Measurements from ENCODE around the gene MYMK.

Gene MYMK

DNA sequence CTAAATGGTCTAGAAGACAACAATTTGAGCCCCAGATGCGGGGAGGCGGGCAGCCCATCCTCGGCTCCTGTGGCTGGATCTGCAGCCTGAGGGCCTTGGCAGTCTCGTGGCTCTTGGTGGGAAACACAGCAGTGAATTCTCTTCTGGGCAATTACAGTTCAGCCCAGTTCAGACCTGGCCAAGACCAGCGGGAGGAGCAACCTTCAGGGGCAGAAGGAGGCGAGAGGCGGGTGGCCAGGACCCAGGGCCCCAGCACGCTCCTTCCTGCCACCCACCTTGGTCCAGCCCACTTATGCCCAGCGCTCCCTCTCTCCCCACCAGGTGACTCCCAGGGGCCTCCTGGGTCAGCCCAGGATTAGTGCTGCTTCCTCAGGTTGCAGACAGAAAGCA is 7.8 kb downstream of the MYMK start:
- TF ChIP-seq TSHZ2 (CRISPR knock-in tag; IDR thresholded peaks at IDR 0.05) (no peak), TCF4 (CRISPR knock-in tag; IDR thresholded peaks at IDR 0.05; ENCODE audit: borderline replicate concordance) (no peak), ZC3H10 (CRISPR knock-in tag; IDR thresholded peaks at IDR 0.05) (no peak), ZNF70 (CRISPR knock-in tag; IDR thresholded peaks at IDR 0.05) (no peak), ZNF565 (CRISPR knock-in tag; conservative IDR thresholded peaks at IDR 0.05; ENCODE audit: low read depth) (no peak), GLIS3 (CRISPR knock-in tag; IDR thresholded peaks at IDR 0.05) (no peak), RARB (CRISPR knock-in tag; IDR thresholded peaks at IDR 0.05) (no peak), PATZ1 (CRISPR knock-in tag; IDR thresholded peaks at IDR 0.05; ENCODE audit: borderline replicate concordance) (no peak), ISL1 (CRISPR knock-in tag; IDR thresholded peaks at IDR 0.05) (no peak), OSR1 (CRISPR knock-in tag; IDR thresholded peaks at IDR 0.05) (no peak), ARNTL (CRISPR knock-in tag; IDR thresholded peaks at IDR 0.05; ENCODE audit: borderline replicate concordance, low read depth) (no peak), ESRRG (CRISPR knock-in tag; IDR thresholded peaks at IDR 0.05) (no peak), TOX (CRISPR knock-in tag; IDR thresholded peaks at IDR 0.05; ENCODE audit: borderline replicate concordance) (no peak)
- TF ChIP-seq, protein P1, sequence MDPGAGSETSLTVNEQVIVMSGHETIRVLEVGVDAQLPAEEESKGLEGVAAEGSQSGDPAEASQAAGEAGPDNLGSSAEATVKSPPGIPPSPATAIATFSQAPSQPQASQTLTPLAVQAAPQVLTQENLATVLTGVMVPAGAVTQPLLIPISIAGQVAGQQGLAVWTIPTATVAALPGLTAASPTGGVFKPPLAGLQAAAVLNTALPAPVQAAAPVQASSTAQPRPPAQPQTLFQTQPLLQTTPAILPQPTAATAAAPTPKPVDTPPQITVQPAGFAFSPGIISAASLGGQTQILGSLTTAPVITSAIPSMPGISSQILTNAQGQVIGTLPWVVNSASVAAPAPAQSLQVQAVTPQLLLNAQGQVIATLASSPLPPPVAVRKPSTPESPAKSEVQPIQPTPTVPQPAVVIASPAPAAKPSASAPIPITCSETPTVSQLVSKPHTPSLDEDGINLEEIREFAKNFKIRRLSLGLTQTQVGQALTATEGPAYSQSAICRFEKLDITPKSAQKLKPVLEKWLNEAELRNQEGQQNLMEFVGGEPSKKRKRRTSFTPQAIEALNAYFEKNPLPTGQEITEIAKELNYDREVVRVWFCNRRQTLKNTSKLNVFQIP (CRISPR knock-in tag; IDR thresholded peaks at IDR 0.05; ENCODE audit: borderline replicate concordance, low read depth): no peak
- no peak for ATAC-seq

- no peak for TF ChIP-seq BACH2 (CRISPR knock-in tag; IDR thresholded peaks at IDR 0.05; ENCODE audit: borderline replicate concordance)
- TF ChIP-seq PPARA (CRISPR knock-in tag; IDR thresholded peaks at IDR 0.05; ENCODE audit: borderline replicate concordance): no peak
- TF ChIP-seq, protein P1 (CRISPR knock-in tag; IDR thresholded peaks at IDR 0.05; ENCODE audit: borderline replicate concordance, low read depth): no peak
- no peak for TF ChIP-seq ZFP3 (CRISPR knock-in tag; IDR thresholded peaks at IDR 0.05)
- TF ChIP-seq ZNF8 (CRISPR knock-in tag; IDR thresholded peaks at IDR 0.05): no peak
- TF ChIP-seq OSR1 (CRISPR knock-in tag; IDR thresholded peaks at IDR 0.05): no peak
- TF ChIP-seq RARB (CRISPR knock-in tag; IDR thresholded peaks at IDR 0.05): no peak
- TF ChIP-seq TSHZ2 (CRISPR knock-in tag; IDR thresholded peaks at IDR 0.05): no peak
- ATAC-seq: no peak
These were observed 8.4 kb downstream of the MYMK start for GRCh38 chr9:133516256-133516960.

Data from SK-N-SH treated with all-trans-retinoic acid at 6 μM for 48 hours (cell line).